Measurements from ENCODE around the gene TAF1.
A peak's percentile ranks its signal among the peaks of the same experiment; 100 is the strongest.
"Not testable (repeated sequence)": the region's sequence is repeated elsewhere in the genome, so short reads cannot be mapped to it uniquely, and the experiment has no call there.

Gene TAF1

GRCh38 chrX:71513731-71514130 is 147.6 kb downstream of the TAF1 start:
- DNase-seq: not testable (repeated sequence)

- peak; percentile 8 to 42 (median 28) for DNase-seq
Measured at GRCh38 chrX:71514367-71515037, 148.3 kb downstream of the TAF1 start.

GRCh38 chrX:71515038-71515396 is 148.9 kb downstream of the TAF1 start:
- no peak for DNase-seq
